ENCODE data around the gene ALK.

ALK gene

DNA sequence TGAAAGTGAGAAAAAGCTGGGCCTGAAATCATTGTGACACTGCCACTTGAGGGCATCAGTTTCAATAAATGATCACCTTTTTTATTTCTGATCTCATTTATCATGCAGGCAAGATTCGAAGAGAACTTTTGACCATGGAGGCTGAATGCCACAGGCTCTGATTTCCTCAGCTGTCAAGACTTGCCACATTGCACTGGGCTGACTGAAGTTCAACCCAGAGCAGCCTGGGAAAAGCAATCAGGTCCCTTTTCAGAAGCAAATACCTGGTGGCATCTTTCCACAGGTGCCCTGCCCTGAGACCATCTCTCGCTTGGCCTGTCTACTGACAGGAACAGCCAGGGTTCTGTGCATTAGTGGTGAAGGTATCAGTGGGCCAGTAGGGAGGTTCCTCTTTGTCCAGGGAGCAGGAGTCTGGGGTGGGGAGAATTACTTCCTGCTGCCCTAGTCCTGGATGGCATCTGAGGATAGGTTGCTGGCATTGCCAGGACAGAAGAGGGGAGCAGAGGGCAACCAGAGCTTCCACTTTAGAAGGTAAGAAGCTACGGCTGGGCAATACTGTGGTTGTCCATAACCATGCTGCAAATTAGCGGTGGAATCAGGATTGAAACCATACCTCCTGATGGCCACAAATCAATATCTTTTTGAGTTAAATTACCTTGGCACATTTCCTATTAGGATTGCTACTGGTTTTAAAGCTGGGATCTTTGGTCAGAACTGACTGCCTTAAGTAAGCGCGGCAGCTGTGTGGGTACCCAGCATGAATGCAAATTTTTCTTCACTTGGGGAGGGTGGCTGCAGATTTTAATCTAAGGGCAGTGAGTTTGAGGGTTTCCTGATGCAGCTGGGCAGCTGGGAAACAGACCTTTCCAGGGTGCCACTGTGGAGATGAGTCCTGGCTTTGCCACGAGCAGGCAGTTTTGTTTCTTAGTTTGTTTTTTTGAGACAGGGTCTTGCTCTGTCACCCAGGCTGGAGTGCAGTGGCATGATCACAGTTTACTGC, 394.5 kb downstream of the ALK start:
- Histone ChIP-seq H3K4me1 (ENCODE audit: control insufficient read depth in 1 of 2, insufficient read depth in 2 of 2, low read length in 2 of 2) (peaks cover 0 to 7% of the 10 kb centered on the region in 2 donors), H3K9me3 (ENCODE audit: control insufficient read depth in 1 of 2, low read length in 2 of 2) (no peaks in the 10 kb centered on the region), H3K4me3 (ENCODE audit: low read depth in 1 of 2, low read length in 2 of 2) (no peak overlapping the region), H3K27ac (ENCODE audit: low read length) (no peak overlapping the region), H3K36me3 (ENCODE audit: control insufficient read depth in 1 of 2, insufficient read depth in 2 of 2, low read length in 2 of 2) (no peaks in the 10 kb centered on the region), H3K27me3 (ENCODE audit: low read depth, low read length) (no peaks in the 10 kb centered on the region)

DNA sequence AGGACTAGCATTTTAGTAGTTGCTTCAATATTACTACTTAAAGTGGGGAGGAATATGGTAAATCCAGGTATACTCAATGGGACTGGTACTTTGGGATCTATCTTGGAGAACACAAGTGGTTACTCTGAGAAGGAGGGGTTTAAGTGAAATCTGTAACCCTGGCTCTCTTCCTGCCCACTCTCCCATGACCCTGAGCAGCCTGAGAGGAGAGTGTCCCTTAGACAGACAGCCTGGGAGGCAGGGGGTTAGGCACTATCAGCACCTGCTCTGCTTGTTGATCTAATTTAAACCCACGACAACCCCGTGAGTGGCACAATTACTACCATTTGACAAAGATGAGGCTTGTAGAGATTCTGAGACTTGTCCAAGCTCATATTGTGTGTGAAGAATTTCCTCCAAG, 395.5 kb downstream of the ALK start:
- no peaks in the 10 kb centered on the region for H3K9me3 ChIP-seq (ENCODE audit: control insufficient read depth in 1 of 2, low read length in 2 of 2)
- no peak overlapping the region for H3K27ac ChIP-seq (ENCODE audit: low read length)
- H3K4me1 ChIP-seq (ENCODE audit: control insufficient read depth in 1 of 2, insufficient read depth in 2 of 2, low read length in 2 of 2) = peaks cover 0 to 7% of the 10 kb centered on the region in 2 donors
- no peaks in the 10 kb centered on the region for H3K27me3 ChIP-seq (ENCODE audit: low read depth, low read length)
- H3K4me3 ChIP-seq (ENCODE audit: low read depth in 1 of 2, low read length in 2 of 2) = no peak overlapping the region
- H3K36me3 ChIP-seq (ENCODE audit: control insufficient read depth in 1 of 2, insufficient read depth in 2 of 2, low read length in 2 of 2) = no peaks in the 10 kb centered on the region

DNA sequence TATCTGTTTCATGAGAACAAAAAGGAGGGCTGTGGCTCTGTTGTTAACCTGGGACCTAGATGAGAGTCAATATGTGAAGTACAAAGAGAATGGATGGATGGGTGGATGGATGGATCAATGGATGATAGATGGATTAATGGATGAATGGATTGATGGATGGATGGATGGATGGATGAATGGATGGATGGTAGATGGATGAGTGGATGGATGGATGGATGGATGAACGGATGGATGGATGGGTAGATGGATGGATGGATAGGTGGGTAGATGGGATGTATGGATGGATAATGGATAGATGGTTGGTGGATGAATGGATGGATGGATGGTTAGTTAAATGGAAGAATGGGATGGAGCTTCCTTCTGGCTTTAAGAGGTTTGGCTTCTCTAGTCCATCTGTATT, 396.7 kb downstream of the ALK start:
- Histone ChIP-seq H3K27me3 (ENCODE audit: low read depth, low read length) (no peaks in the 10 kb centered on the region), H3K9me3 (ENCODE audit: control insufficient read depth in 1 of 2, low read length in 2 of 2) (no peaks in the 10 kb centered on the region), H3K4me3 (ENCODE audit: low read depth in 1 of 2, low read length in 2 of 2) (no peak overlapping the region), H3K27ac (ENCODE audit: low read length) (no peak overlapping the region), H3K36me3 (ENCODE audit: control insufficient read depth in 1 of 2, insufficient read depth in 2 of 2, low read length in 2 of 2) (no peaks in the 10 kb centered on the region), H3K4me1 (ENCODE audit: control insufficient read depth in 1 of 2, insufficient read depth in 2 of 2, low read length in 2 of 2) (peaks cover 0 to 6% of the 10 kb centered on the region in 2 donors)

DNA sequence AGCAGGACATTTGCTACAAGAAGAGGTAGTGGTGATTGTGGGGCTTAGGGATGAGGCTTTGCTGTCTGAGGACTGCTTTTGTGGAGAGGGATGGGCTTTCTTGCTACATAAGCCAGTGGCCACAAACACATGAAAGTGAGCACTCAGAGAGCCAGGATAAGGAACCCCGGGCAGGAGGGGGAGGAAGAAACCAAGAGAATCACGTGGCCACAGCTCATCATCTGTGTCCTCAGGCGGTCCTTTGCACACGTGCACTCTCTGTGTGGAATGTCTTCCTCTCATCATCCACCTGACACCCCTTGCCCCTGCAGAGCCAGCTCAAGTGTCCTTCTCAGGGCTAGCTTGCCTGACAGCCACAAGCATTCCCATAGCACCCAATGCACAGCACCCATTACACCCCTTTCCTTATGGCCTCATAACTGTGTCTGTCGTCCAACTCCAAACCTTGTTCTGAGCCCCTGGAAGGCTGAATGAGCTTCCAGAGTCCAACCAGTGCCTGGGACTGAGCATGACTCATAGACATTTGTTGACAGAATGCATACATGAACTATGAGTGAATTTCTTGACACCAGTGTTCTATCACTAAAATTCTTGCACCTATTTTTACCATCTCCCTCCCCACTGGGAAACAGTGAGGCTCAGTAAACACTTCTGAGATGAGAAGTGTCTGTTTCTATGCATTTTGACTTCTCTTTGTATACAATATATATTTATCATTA, 398.3 kb downstream of the ALK start:
- Histone ChIP-seq H3K9me3 (ENCODE audit: control insufficient read depth in 1 of 2, low read length in 2 of 2) (no peaks in the 10 kb centered on the region), H3K4me3 (ENCODE audit: low read depth in 1 of 2, low read length in 2 of 2) (no peak overlapping the region), H3K36me3 (ENCODE audit: control insufficient read depth in 1 of 2, insufficient read depth in 2 of 2, low read length in 2 of 2) (no peaks in the 10 kb centered on the region), H3K4me1 (ENCODE audit: control insufficient read depth in 1 of 2, insufficient read depth in 2 of 2, low read length in 2 of 2) (no peaks in the 10 kb centered on the region), H3K27me3 (ENCODE audit: low read depth, low read length) (no peaks in the 10 kb centered on the region), H3K27ac (ENCODE audit: low read length) (no peak overlapping the region)

DNA sequence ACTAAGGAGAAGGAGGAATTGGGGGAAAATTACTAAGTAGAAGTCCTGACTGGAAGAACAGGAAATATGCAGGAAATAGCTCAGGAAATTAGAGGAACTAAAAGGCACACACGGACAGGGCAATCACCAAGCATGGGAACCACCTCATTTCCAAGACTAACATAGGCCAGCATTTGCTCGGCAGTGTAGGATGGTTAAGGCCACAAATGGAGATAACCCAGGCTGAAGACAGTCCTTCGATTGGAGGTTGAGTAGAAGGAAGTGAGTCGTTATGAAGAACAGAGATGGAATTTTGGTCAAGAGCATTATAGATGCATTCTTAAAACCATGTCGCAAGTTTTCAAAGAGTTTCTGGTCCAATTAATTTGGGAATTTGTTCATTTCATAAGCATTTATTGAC, 401.4 kb downstream of the ALK start:
- H3K9me3 ChIP-seq (ENCODE audit: control insufficient read depth in 1 of 2, low read length in 2 of 2) = no peaks in the 10 kb centered on the region
- H3K4me1 ChIP-seq (ENCODE audit: control insufficient read depth in 1 of 2, insufficient read depth in 2 of 2, low read length in 2 of 2) = no peaks in the 10 kb centered on the region
- H3K27me3 ChIP-seq (ENCODE audit: low read depth, low read length) = no peaks in the 10 kb centered on the region

GRCh38 chr2:29519338-29519925, 402.0 kb downstream of the ALK start:
- Histone ChIP-seq H3K9me3 (ENCODE audit: control insufficient read depth in 1 of 2, low read length in 2 of 2) (no peaks in the 10 kb centered on the region), H3K27ac (ENCODE audit: low read length) (no peak overlapping the region), H3K36me3 (ENCODE audit: control insufficient read depth in 1 of 2, insufficient read depth in 2 of 2, low read length in 2 of 2) (no peaks in the 10 kb centered on the region), H3K4me1 (ENCODE audit: control insufficient read depth in 1 of 2, insufficient read depth in 2 of 2, low read length in 2 of 2) (no peaks in the 10 kb centered on the region), H3K4me3 (ENCODE audit: low read depth in 1 of 2, low read length in 2 of 2) (no peak overlapping the region), H3K27me3 (ENCODE audit: low read depth, low read length) (no peaks in the 10 kb centered on the region)

More for the DNA sequence above, 401.4 kb downstream of the ALK start:
- H3K36me3 ChIP-seq (ENCODE audit: control insufficient read depth in 1 of 2, insufficient read depth in 2 of 2, low read length in 2 of 2) = no peaks in the 10 kb centered on the region
- no peak overlapping the region for H3K4me3 ChIP-seq (ENCODE audit: low read depth in 1 of 2, low read length in 2 of 2)
- H3K27ac ChIP-seq (ENCODE audit: low read length) = no peak overlapping the region

DNA sequence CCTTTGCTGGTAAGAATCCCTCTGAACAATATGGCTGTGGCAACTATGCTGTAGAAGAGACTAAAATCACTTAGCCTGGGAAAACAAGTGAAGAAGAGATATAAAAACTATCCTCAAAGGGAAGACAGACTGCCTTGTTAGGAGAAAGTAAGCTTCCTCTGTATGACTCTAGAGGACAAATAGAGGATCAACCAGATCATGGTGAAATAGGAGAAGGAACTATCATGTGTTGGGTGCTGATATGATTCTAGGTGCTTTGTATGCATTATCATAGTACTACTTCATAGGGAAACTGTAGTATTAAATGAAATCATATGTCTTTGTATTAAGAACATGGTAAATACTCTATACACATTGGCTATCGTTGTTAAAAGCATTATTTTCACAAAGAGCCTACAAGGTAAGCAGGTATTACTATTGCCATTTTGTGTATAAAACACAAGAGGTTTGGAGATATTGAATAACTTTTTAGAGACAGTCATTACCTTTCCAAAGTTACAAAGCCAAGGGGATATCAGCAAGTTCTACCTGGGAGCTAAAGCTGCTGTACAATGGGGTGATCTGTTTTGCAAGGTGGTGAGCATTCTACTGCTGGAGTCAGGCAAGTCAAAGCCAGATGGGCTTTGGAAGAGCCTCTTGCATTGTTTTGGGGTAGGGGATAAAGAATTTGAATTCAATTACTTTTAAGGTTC, 402.6 kb downstream of the ALK start:
- no peaks in the 10 kb centered on the region for H3K36me3 ChIP-seq (ENCODE audit: control insufficient read depth in 1 of 2, insufficient read depth in 2 of 2, low read length in 2 of 2)
- H3K4me3 ChIP-seq (ENCODE audit: low read depth in 1 of 2, low read length in 2 of 2) = no peak overlapping the region
- H3K9me3 ChIP-seq (ENCODE audit: control insufficient read depth in 1 of 2, low read length in 2 of 2) = no peaks in the 10 kb centered on the region
- no peaks in the 10 kb centered on the region for H3K4me1 ChIP-seq (ENCODE audit: control insufficient read depth in 1 of 2, insufficient read depth in 2 of 2, low read length in 2 of 2)
- H3K27ac ChIP-seq (ENCODE audit: low read length) = no peak overlapping the region
- H3K27me3 ChIP-seq (ENCODE audit: low read depth, low read length) = no peaks in the 10 kb centered on the region

DNA sequence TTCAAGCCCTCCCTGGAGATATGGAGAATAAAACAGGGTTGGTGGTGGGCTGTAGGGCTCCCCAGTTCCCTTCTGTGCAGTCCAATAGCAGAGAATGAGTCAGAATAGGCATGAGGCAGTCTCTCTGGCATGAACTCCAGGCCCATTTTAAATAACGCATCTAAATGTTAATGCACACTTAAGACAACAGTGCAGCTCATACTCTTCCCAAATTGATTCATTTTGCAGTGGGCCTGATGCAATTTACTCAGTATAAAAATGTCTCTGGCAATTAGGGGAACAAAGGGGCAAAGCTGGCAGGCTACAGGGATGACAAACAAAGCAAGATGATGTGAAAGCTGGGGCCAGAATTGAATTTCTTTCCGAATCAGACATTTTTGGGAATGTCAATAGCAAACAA, 403.4 kb downstream of the ALK start:
- Histone ChIP-seq H3K36me3 (ENCODE audit: control insufficient read depth in 1 of 2, insufficient read depth in 2 of 2, low read length in 2 of 2) (no peaks in the 10 kb centered on the region), H3K9me3 (ENCODE audit: control insufficient read depth in 1 of 2, low read length in 2 of 2) (no peaks in the 10 kb centered on the region), H3K4me1 (ENCODE audit: control insufficient read depth in 1 of 2, insufficient read depth in 2 of 2, low read length in 2 of 2) (no peaks in the 10 kb centered on the region), H3K27ac (ENCODE audit: low read length) (no peak overlapping the region), H3K4me3 (ENCODE audit: low read depth in 1 of 2, low read length in 2 of 2) (no peak overlapping the region), H3K27me3 (ENCODE audit: low read depth, low read length) (no peaks in the 10 kb centered on the region)

GRCh38 chr2:29517413-29517812, 404.0 kb downstream of the ALK start:
- H3K9me3 ChIP-seq (ENCODE audit: control insufficient read depth in 1 of 2, low read length in 2 of 2) = no peaks in the 10 kb centered on the region
- no peaks in the 10 kb centered on the region for H3K27me3 ChIP-seq (ENCODE audit: low read depth, low read length)
- H3K27ac ChIP-seq (ENCODE audit: low read length) = no peak overlapping the region
- H3K4me3 ChIP-seq (ENCODE audit: low read depth in 1 of 2, low read length in 2 of 2) = no peak overlapping the region
- H3K36me3 ChIP-seq (ENCODE audit: control insufficient read depth in 1 of 2, insufficient read depth in 2 of 2, low read length in 2 of 2) = no peaks in the 10 kb centered on the region
- H3K4me1 ChIP-seq (ENCODE audit: control insufficient read depth in 1 of 2, insufficient read depth in 2 of 2, low read length in 2 of 2) = no peaks in the 10 kb centered on the region

DNA sequence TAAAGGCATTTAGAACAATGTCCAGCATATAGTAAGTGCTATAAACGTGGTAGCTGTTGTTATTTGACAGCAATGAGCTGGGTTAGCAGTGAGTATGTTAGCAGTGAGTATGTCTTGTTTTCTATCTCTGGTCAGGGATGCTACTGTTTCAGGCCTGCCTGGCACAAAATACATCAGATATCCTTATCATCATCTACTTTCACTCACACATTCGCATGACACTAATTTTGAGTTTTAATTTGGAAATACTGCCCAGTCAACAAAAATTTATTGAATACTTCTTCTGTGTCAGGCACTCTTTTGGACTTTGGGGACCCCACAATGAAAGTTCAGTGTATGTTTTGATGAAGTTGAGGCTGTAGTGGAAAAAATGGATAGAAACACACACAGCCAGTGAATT, 404.6 kb downstream of the ALK start:
- Histone ChIP-seq H3K27me3 (ENCODE audit: low read depth, low read length) (no peaks in the 10 kb centered on the region), H3K27ac (ENCODE audit: low read length) (no peak overlapping the region), H3K4me3 (ENCODE audit: low read depth in 1 of 2, low read length in 2 of 2) (no peak overlapping the region), H3K36me3 (ENCODE audit: control insufficient read depth in 1 of 2, insufficient read depth in 2 of 2, low read length in 2 of 2) (no peaks in the 10 kb centered on the region), H3K9me3 (ENCODE audit: control insufficient read depth in 1 of 2, low read length in 2 of 2) (no peaks in the 10 kb centered on the region), H3K4me1 (ENCODE audit: control insufficient read depth in 1 of 2, insufficient read depth in 2 of 2, low read length in 2 of 2) (no peaks in the 10 kb centered on the region)

DNA sequence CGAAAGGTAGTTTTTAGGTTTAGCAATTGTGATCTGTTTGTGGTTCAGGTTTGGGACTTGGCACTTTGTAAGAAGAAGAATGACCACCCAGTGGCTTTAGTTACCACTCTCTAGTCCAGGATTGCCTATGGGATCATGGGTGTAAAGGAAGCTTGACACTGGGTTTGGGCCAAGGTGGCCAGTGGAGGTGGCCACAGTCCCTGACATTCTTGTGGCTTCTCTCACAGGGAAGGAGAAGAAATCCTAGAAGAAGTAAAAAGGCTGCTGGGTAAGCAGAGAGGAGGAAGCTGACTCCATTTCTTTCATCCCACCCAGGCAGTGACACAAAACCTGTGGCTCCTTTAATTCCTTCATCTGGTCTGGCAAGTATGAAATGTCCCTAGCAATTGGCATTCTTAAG, 411.5 kb downstream of the ALK start:
- Histone ChIP-seq H3K9me3 (ENCODE audit: control insufficient read depth in 1 of 2, low read length in 2 of 2) (peaks cover 0 to 11% of the 10 kb centered on the region in 2 donors), H3K27me3 (ENCODE audit: low read depth, low read length) (no peaks in the 10 kb centered on the region), H3K4me1 (ENCODE audit: control insufficient read depth in 1 of 2, insufficient read depth in 2 of 2, low read length in 2 of 2) (no peaks in the 10 kb centered on the region), H3K4me3 (ENCODE audit: low read depth in 1 of 2, low read length in 2 of 2) (no peak overlapping the region), H3K36me3 (ENCODE audit: control insufficient read depth in 1 of 2, insufficient read depth in 2 of 2, low read length in 2 of 2) (no peaks in the 10 kb centered on the region), H3K27ac (ENCODE audit: low read length) (no peak overlapping the region)
